NCI-H2171 (cell line): Measurements from ENCODE around the gene GNPTG.

ENCODE experiments used
- DNase-seq: peaks from one replicate; lab custom pipeline; 2025; lab: John Stamatoyannopoulos, UW

Gene GNPTG

GRCh38 chr16:1371054-1371978, 19.6 kb downstream of the GNPTG start:
- DNase-seq: no peak

- no peak for DNase-seq
Measured at GRCh38 chr16:1372292-1372950, 20.7 kb downstream of the GNPTG start.

GRCh38 chr16:1374418-1375297, 22.9 kb downstream of the GNPTG start:
- no peak for DNase-seq

GRCh38 chr16:1375298-1375640, 23.5 kb downstream of the GNPTG start:
- no peak for DNase-seq

GRCh38 chr16:1375741-1376410, 24.1 kb downstream of the GNPTG start:
- no peak for DNase-seq

GRCh38 chr16:1377406-1378010, 25.8 kb downstream of the GNPTG start:
- DNase-seq: no peak

GRCh38 chr16:1378087-1378803, 26.5 kb downstream of the GNPTG start:
- DNase-seq: no peak

- DNase-seq: peak; percentile 2
Measured at GRCh38 chr16:1378804-1379303, 27.1 kb downstream of the GNPTG start.

GRCh38 chr16:1379304-1380076, 27.8 kb downstream of the GNPTG start:
- DNase-seq: peak; percentile 63

GRCh38 chr16:1380195-1380594, 28.5 kb downstream of the GNPTG start:
- no peak for DNase-seq

- DNase-seq: no peak
Measured at GRCh38 chr16:1381612-1382406, 30.1 kb downstream of the GNPTG start.

GRCh38 chr16:1383556-1383955, 31.8 kb downstream of the GNPTG start:
- DNase-seq: no peak

- DNase-seq: no peak
Measured at GRCh38 chr16:1385232-1385631, 33.5 kb downstream of the GNPTG start.

GRCh38 chr16:1387331-1387730, 35.6 kb downstream of the GNPTG start:
- no peak for DNase-seq

GRCh38 chr16:1389762-1390161, 38.0 kb downstream of the GNPTG start:
- no peak for DNase-seq

GRCh38 chr16:1390239-1390779, 38.6 kb downstream of the GNPTG start:
- no peak for DNase-seq

GRCh38 chr16:1392826-1393225, 41.1 kb downstream of the GNPTG start:
- DNase-seq: no peak

GRCh38 chr16:1393613-1394176, 42.0 kb downstream of the GNPTG start:
- DNase-seq: no peak
